GM18499 (cell line): ENCODE results near the gene SPRED2.

Experiments
- ATAC-seq: cut with Tn5 transposase; IDR thresholded peaks from one replicate; pipeline ENCODE4 v1.9.1; 2021; ENCODE audit warnings: moderate number of reproducible peaks; ENCODE audit not compliant: insufficient read depth, unreplicated experiment

Gene SPRED2, protein sequence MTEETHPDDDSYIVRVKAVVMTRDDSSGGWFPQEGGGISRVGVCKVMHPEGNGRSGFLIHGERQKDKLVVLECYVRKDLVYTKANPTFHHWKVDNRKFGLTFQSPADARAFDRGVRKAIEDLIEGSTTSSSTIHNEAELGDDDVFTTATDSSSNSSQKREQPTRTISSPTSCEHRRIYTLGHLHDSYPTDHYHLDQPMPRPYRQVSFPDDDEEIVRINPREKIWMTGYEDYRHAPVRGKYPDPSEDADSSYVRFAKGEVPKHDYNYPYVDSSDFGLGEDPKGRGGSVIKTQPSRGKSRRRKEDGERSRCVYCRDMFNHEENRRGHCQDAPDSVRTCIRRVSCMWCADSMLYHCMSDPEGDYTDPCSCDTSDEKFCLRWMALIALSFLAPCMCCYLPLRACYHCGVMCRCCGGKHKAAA

DNA sequence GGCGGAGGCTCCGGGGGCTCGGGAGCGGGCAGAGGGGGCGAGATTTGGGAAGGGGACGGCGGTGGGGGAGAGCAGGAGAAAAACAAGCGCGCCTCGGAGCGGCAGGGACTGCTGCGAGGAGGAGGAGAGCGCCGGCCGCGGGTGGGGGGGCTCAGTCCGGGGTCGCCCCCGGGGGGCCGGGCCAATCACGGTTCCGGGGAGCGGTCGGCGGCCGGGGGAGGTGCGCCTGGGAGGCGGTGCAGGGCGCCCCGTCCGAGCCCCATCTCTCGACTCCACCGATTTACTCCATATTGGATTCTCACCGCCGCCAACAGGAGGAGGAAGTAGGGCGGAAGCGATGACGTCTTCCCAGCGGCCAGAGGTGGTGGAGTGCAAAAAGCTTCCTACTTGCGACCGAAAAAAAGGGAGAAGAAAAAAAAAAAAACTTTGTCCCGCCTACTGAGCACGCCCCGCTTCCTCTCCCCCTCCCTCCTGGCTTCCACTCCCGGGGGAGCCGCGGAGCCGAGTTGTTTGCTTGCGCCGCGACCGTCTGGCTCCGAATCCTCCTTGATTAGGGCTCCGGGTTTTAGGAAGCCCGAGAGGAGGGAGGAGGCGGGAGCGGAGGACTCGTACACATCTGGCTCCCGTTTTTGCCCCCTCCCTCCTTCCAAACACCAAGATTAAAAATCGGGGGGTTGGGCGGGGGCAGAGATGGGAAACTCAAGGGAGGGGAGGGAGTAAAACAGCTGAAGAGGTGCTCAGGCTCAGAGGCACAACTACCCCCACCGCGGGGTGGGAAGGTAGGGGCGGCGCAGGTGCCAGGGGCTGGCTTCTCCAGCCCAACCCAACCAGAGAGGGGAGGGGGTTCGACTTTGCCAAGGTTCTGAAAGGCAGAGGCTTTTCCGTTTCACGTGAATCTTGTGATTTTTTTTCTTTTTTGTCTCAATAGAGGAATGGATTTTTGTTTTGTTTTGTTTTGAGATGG, at the start of gene SPRED2:
Gene SPRED2 (minus strand): TSS at position 373 of the 964 bp plus-strand sequence. CDS start 612 bp downstream, outside the sequence.
- ATAC-seq = no peak

- no peak for ATAC-seq
Measured at GRCh38 chr2:65481961-65482360, 49.6 kb upstream of the SPRED2 start.

GRCh38 chr2:65479524-65479923, 47.1 kb upstream of the SPRED2 start:
- no peak for ATAC-seq

GRCh38 chr2:65478498-65479135, 46.2 kb upstream of the SPRED2 start:
- no peak for ATAC-seq

- ATAC-seq = no peak
Measured at GRCh38 chr2:65477590-65477989, 45.2 kb upstream of the SPRED2 start.

- no peak for ATAC-seq
Measured at GRCh38 chr2:65476778-65477177, 44.4 kb upstream of the SPRED2 start.

DNA sequence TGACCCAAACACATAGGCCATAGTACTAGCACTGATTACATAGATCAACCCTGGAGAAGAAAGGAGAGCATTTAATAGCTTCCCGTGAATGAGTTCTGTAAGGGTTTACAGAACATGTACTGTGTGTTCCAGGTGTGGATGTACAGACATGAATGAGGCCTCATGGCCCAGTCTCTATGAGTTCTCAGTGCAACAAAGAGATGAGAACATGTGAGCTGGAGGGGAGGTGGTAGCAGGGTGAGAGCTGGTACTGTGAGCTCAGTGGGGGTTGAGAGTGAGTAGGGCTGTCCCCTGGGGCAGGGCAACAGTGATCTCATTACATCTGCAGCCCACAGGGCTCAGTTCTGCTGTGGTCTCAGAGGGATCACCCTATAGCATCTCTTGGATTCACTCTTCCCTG, 42.6 kb upstream of the SPRED2 start:
- ATAC-seq = no peak

DNA sequence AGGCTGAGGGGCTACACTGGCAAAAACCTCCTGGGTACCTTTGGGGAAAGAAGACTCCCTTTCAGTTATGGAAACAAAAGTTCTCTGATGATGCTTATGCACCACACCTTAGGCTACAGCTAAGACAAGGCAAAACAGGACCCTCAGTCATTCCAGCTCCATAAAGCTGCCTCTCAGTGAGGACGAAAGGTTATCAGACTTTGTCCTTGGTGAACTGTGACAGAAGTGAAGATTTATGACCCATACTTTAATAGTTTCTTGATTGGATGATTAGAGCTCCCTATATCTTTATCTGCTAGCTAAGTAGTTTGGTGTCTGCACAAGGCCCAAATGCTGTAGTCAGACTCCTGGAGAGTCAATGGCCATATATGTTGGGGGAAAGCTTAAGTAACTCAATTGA, 40.6 kb upstream of the SPRED2 start:
- no peak for ATAC-seq

DNA sequence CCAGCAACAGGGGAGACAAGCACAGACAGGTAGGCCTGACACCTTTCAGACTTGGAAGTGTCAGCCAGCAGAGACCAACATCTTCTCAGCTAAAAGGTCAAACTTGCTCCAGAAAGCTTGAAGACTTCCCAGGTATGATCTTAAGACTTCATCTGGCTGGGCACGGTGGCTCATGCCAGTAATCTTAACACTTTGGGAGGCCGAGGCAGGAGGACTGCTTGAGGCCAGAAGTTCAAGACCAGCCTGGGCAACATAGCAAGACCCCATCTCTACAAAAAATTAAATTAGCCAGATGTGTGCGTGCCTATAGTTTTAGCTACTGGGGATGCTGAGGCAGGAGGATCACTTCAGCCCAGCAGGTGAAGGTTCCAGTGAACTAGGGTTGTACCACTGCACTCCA, 39.0 kb upstream of the SPRED2 start:
- ATAC-seq = no peak

DNA sequence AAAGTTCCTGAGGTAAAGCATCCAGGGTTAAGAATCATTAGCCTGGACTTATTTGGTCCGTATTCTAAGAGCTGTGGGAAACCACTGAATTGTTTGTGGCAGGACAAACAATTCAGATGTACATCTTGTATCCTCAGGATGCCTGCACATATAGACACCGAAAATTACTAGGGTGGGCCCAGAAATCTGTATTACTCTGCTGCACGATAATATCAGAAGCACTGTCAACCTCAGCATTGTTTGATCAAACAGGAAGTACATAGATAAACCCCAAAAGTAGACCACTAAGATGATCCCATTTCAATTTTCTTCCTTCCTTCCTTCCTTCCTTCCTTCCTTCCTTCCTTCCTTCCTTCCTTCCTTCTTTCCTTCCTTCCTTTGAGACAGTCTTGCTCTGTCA, 34.2 kb upstream of the SPRED2 start:
- no peak for ATAC-seq

DNA sequence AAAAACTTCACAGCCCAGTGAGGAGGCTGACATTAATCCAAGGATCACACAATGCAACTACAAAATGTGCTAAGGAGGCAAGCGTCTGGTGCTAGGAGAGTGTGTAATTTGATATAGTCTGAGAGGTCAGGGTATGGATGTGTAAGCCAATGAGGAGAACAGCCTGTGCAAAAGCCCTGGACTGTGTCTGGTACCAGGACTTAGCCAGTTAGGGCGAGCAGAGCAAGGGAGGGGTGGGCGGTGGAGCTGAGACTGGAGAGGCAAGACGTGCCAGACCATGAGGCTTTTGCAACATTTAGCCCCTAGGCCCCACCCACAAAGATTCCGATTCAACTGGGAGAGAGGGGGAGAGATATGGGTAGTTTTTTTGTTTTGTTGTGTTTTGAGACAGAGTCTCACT, 33.5 kb upstream of the SPRED2 start:
- ATAC-seq = no peak

DNA sequence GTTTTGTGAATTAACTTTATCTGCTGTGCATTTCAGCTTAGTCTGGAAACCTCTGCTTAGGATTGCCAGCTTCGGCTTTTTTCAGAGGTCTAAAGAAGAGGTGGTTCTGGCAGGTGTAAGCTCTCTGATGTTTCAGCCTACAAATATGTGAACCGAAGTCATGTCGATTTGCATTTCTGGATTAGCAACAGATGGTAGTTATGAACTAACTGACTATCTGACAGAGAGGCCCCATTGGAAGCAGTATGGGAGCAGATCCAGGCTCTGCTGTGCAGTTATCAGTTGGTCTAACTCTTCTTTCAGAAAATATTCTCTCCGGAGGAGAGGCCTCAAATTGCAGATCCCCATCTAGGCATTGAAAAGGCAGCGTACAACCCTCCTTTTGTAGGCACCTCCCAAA, 32.7 kb upstream of the SPRED2 start:
- no peak for ATAC-seq

GRCh38 chr2:65464604-65465003, 32.2 kb upstream of the SPRED2 start:
- ATAC-seq = no peak

- ATAC-seq = no peak
Measured at GRCh38 chr2:65458999-65459398, 26.6 kb upstream of the SPRED2 start.

GRCh38 chr2:65456886-65457285, 24.5 kb upstream of the SPRED2 start:
- ATAC-seq = no peak

- no peak for ATAC-seq
Measured at GRCh38 chr2:65456064-65456463, 23.7 kb upstream of the SPRED2 start.

- no peak for ATAC-seq
Measured at GRCh38 chr2:65453916-65454315, 21.5 kb upstream of the SPRED2 start.

GRCh38 chr2:65452150-65452895, 19.9 kb upstream of the SPRED2 start:
- no peak for ATAC-seq

DNA sequence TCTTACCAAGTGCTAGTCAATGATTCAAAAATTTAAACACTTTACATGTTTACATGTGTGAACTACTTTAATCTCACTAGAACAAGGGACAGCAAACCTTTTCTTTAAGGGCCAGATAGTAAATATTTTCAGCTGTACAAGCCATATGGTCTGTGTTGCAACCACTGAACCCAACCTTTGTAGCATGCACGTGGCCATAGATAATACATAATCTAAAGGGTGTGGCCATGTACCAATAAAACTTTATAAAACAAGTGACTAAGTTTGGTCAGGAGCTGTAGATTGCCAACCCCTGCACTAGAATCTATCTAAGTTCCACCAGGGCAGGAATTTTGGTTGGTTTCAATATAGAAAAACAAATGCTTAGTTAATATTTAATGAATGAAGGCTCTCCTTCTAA, 18.4 kb upstream of the SPRED2 start:
- ATAC-seq = no peak

- no peak for ATAC-seq
Measured at GRCh38 chr2:65450393-65450792, 18.0 kb upstream of the SPRED2 start.
